Urinary bladder (tissue), 4 donors: ENCODE data around the gene CLPTM1L. TPM values are rescaled to one million over a fixed set of nuclear protein-coding genes. Genes with fewer than 3 reads are reported as not detected.
"Not testable (repeated sequence)": the region's sequence is repeated elsewhere in the genome, so short reads cannot be mapped to it uniquely, and the experiment has no call there.

Source experiments
- DNase-seq: peaks from one replicate; pipeline ENCODE4 v3.0.0-alpha.2; 2015; ENCODE audit errors: extremely low spot score
- H3K27ac ChIP-seq: one replicate; pipeline ENCODE4 v1.5.1; 2013; ENCODE audit warnings: low read depth, mild to moderate bottlenecking, moderate library complexity
- H3K36me3 ChIP-seq: one replicate; pipeline ENCODE4 v1.6.1; 2013; ENCODE audit warnings: mild to moderate bottlenecking, moderate library complexity; ENCODE audit not compliant: insufficient read depth
- H3K4me1 ChIP-seq: one replicate; pipeline ENCODE4 v1.6.1; 2013; ENCODE audit warnings: mild to moderate bottlenecking, moderate library complexity; ENCODE audit not compliant: insufficient read depth
- H3K4me3 ChIP-seq: one replicate; pipeline ENCODE4 v1.5.1; 2013; ENCODE audit warnings: low read depth, low read length
- WGBS: extraction: QIAGEN DNeasy Blood & Tissue Kit; methylation state at CpG from one replicate; pipeline ENCODE4 v1.1.7; 2013; 5-methylcytosine and 5-hydroxymethylcytosine counted together
- polyA plus RNA-seq: library from polyadenylated mRNA; stranded (reverse); fragments of 200-250 nt; gene quantifications from one replicate; pipeline ENCODE4 v1.2.3, GENCODE V29; 2013
- total RNA-seq: library from RNA; depleted of rRNA; stranded (reverse); fragments of >200 nt; gene quantifications from one replicate; pipeline ENCODE4 v1.2.3, GENCODE V29; 2014
- donor health status: healthy with polysubstance abuse.
- donor health status: healthy.

CLPTM1L gene
- total and polyA plus RNA-seq, 2 donors: 72.8 to 85.3 TPM

GRCh38 chr5:1375871-1376810 is 31.2 kb upstream of the CLPTM1L start:
- Histone ChIP-seq H3K27ac (no peak overlapping the region), H3K36me3 (no peaks in the 10 kb centered on the region), H3K4me3 (no peak overlapping the region), H3K4me1 (no peaks in the 10 kb centered on the region)
- DNase-seq: no peak
- WGBS: 79% methylated on average over 23 of the region's 23 CpGs

GRCh38 chr5:1374679-1375055 is 29.8 kb upstream of the CLPTM1L start:
- Histone ChIP-seq H3K27ac (no peak overlapping the region), H3K4me1 (no peaks in the 10 kb centered on the region), H3K4me3 (no peak overlapping the region), H3K36me3 (no peaks in the 10 kb centered on the region)
- no peak for DNase-seq
- 59% methylated on average over 6 of the region's 6 CpGs for WGBS

GRCh38 chr5:1374030-1374678 is 29.3 kb upstream of the CLPTM1L start:
- no peak for DNase-seq
- no peak overlapping the region for H3K4me3 ChIP-seq
- no peak overlapping the region for H3K27ac ChIP-seq
- no peaks in the 10 kb centered on the region for H3K36me3 ChIP-seq
- 70% methylated on average over 9 of the region's 9 CpGs for WGBS
- H3K4me1 ChIP-seq: no peaks in the 10 kb centered on the region

- H3K27ac ChIP-seq, H3K4me1 ChIP-seq, H3K4me3 ChIP-seq, DNase-seq, H3K36me3 ChIP-seq: not testable (repeated sequence)
- WGBS: 88% methylated on average over 4 of the region's 4 CpGs
These were observed 27.1 kb upstream of the CLPTM1L start for GRCh38 chr5:1371972-1372342.

GRCh38 chr5:1371218-1371971 is 26.5 kb upstream of the CLPTM1L start:
- Histone ChIP-seq H3K4me3 (no peak overlapping the region), H3K27ac (no peak overlapping the region), H3K36me3 (no peaks in the 10 kb centered on the region), H3K4me1 (no peaks in the 10 kb centered on the region)
- WGBS: 81% methylated on average over 13 of the region's 13 CpGs
- DNase-seq: no peak

- Histone ChIP-seq H3K4me3 (no peak overlapping the region), H3K4me1 (no peaks in the 10 kb centered on the region), H3K36me3 (no peaks in the 10 kb centered on the region), H3K27ac (no peak overlapping the region)
- DNase-seq: no peak
- WGBS: 76% methylated on average over 7 of the region's 7 CpGs
These were observed 25.1 kb upstream of the CLPTM1L start for GRCh38 chr5:1370006-1370405.

- H3K27ac ChIP-seq: no peak overlapping the region
- no peaks in the 10 kb centered on the region for H3K36me3 ChIP-seq
- no peaks in the 10 kb centered on the region for H3K4me1 ChIP-seq
- H3K4me3 ChIP-seq: no peak overlapping the region
- DNase-seq: no peak
- 76% methylated on average over 4 of the region's 4 CpGs for WGBS
These were observed 23.9 kb upstream of the CLPTM1L start for GRCh38 chr5:1368756-1369155.

GRCh38 chr5:1368236-1368635 is 23.3 kb upstream of the CLPTM1L start:
- DNase-seq: no peak
- Histone ChIP-seq H3K4me3 (no peak overlapping the region), H3K36me3 (no peaks in the 10 kb centered on the region), H3K27ac (no peak overlapping the region), H3K4me1 (no peaks in the 10 kb centered on the region)
- whole genome bisulfite sequencing: 87% methylated on average over 7 of the region's 7 CpGs

- 77% methylated on average over 7 of the region's 7 CpGs for WGBS
- no peak overlapping the region for H3K27ac ChIP-seq
- no peak for DNase-seq
- H3K4me1 ChIP-seq: no peaks in the 10 kb centered on the region
- no peaks in the 10 kb centered on the region for H3K36me3 ChIP-seq
- H3K4me3 ChIP-seq: no peak overlapping the region
These were observed 22.2 kb upstream of the CLPTM1L start for GRCh38 chr5:1367149-1367548.

GRCh38 chr5:1366514-1366913 is 21.6 kb upstream of the CLPTM1L start:
- H3K4me3 ChIP-seq: no peak overlapping the region
- no peak for DNase-seq
- H3K4me1 ChIP-seq: no peaks in the 10 kb centered on the region
- 92% methylated on average over 14 of the region's 14 CpGs for WGBS
- no peak overlapping the region for H3K27ac ChIP-seq
- no peaks in the 10 kb centered on the region for H3K36me3 ChIP-seq

GRCh38 chr5:1364211-1364610 is 19.3 kb upstream of the CLPTM1L start:
- H3K4me3 ChIP-seq: no peak overlapping the region
- WGBS: 76% methylated on average over 9 of the region's 9 CpGs
- H3K36me3 ChIP-seq: no peaks in the 10 kb centered on the region
- no peak for DNase-seq
- H3K27ac ChIP-seq: no peak overlapping the region
- no peaks in the 10 kb centered on the region for H3K4me1 ChIP-seq

- no peak for DNase-seq
- H3K36me3 ChIP-seq: no peaks in the 10 kb centered on the region
- no peaks in the 10 kb centered on the region for H3K4me1 ChIP-seq
- H3K27ac ChIP-seq: no peak overlapping the region
- WGBS: 79% methylated on average over 16 of the region's 16 CpGs
- H3K4me3 ChIP-seq: no peak overlapping the region
These were observed 18.7 kb upstream of the CLPTM1L start for GRCh38 chr5:1363581-1363980.

GRCh38 chr5:1363160-1363559 is 18.3 kb upstream of the CLPTM1L start:
- Histone ChIP-seq H3K4me1 (no peaks in the 10 kb centered on the region), H3K4me3 (no peak overlapping the region), H3K36me3 (no peaks in the 10 kb centered on the region), H3K27ac (no peak overlapping the region)
- DNase-seq: no peak
- 54% methylated on average over 6 of the region's 6 CpGs for WGBS
